Uterus (tissue), 2 donors: ENCODE results near the gene MRPL38.

Experiments used
- CTCF ChIP-seq, 4 experiments: fragments of 200-600 bp in 2 of 4; fragments of 450-650 bp in 2 of 4; sonication (generic) in 2 of 4; IDR thresholded peaks; one replicate each; pipeline ENCODE4 v1.5.1; 2016 to 2019; ENCODE audit warnings: antibody characterized with exemption in 4 of 4, mild to moderate bottlenecking in 2 of 4, moderate library complexity in 1 of 4
- POLR2A ChIP-seq, 2 donors: fragments of 450-650 bp; IDR thresholded peaks; one replicate each; pipeline ENCODE4 v1.6.1; 2016; ENCODE audit warnings: antibody characterized with exemption in 2 of 2, mild to moderate bottlenecking in 1 of 2, moderate library complexity in 1 of 2

GRCh38 chr17:75885431-75885830 is 19.3 kb downstream of the MRPL38 start:
- TF ChIP-seq CTCF (IDR thresholded peaks at IDR 0.05) (no peak), POLR2A (IDR thresholded peaks at IDR 0.05) (no peak)
